CD4-positive, alpha-beta T cell treated with Interleukin-10 for 1 hour (primary cell): Measurements from ENCODE around the gene LNX2.

Experiments
- DNase-seq: peaks from one replicate; pipeline ENCODE4 v3.0.0-alpha.2; 2020

The LNX2 gene

GRCh38 chr13:27605099-27605498, 15.2 kb downstream of the LNX2 start:
- DNase-seq, result no peak

- DNase-seq, result no peak
These were observed 18.5 kb downstream of the LNX2 start for GRCh38 chr13:27601803-27602202.

DNA sequence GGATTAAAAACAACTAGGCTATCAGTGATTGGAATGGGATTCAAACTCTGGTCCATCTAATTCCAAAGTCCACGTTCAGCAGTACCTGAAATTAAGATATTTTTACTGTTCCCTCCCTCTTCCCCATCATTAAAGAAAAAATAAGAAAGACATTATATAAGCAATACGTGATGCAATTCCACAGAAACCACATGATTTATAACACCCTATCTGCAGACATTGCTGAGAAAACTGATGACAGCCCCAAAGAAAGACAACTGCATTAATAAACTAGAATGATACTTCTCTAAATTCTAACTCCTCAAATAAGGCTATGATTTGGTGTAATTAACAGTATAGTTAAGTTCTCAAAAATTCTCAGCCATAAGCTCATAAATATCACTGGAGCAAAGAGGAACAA, 19.1 kb downstream of the LNX2 start:
- DNase-seq, result no peak

DNA sequence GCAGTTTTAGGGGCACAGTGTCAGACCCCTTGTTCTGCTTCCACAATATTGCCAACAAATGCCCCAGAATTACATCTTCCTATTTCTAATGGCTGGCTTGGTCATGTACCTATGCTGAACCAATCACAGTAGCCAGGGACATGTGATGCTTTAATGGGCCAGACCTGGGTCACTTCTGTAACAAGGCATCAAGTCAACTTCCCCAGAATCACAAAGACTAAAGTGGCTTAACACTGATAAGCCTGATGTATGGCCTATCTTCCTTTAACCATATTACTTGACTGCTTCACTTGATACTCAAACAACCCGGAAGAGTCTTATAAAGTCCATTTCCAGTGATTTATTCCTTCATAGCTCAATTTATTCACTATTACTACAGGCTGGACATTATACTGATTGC, 19.6 kb downstream of the LNX2 start:
- DNase-seq, result no peak

DNA sequence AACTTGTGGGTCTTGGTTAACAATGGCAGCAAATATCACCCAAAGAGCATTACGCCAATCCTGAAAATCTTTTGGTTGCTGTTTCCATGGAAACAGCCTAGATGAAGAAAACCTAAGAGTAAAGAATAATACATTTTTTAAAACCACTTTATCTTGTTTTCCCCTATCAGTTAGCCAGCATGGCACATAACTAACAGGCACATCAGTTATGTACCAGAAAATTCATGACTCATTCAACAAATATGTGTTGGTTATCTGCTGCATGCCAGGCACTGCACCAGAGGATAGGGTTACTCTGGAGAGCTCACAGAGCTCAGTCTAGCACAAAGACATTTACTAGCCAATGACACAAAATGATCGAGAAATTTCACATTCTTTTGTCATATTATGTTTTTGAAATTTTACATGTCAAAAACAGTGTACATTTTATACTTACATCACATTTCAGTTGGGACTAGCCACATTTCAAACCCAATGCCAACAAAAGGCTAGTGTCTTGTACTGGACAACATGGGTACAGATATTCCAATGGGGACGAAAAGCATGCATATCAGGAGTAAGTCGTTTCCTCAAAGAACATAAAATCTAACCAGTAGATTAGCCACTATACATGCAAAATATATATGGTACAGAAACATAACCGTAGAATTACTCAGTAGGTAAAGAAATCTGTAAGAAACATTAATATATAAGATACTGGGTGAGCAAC, 20.3 kb downstream of the LNX2 start:
- no peak for DNase-seq

- no peak for DNase-seq
These were observed 21.2 kb downstream of the LNX2 start for GRCh38 chr13:27599096-27599495.

DNA sequence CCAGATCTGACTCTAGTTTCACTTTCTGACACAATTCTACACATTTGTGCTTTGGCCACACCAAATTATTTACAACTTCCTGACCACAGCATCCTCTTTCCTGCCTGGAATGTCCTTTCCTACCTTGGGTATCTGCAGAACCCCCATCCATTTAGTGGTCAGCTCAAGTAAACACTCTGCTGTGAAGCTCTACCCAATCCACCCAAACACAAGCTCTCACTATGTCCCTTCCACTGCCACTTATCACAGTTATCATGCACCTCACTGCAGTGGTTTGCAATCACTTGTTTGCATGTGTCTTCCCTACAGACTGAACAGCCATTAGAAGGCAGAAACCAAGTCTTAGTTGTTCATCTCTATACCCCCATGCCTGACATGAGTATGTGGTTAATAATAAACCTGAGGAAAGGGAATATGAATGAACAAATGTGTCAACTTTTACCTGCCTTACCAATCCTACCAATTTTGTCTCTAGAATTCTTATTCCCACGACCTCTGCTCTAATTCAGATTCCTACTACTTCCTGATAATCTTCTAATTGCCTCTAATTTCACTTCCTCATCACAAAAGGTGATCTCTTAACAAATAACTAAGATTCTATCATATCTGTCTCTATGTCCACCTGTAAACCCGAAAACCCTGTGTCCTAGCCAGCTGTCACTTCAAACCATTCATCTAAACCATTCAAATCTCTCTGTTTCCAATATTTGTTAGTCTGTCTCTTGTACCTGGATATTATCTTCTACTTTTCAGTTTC, 25.1 kb downstream of the LNX2 start:
- DNase-seq, result no peak

DNA sequence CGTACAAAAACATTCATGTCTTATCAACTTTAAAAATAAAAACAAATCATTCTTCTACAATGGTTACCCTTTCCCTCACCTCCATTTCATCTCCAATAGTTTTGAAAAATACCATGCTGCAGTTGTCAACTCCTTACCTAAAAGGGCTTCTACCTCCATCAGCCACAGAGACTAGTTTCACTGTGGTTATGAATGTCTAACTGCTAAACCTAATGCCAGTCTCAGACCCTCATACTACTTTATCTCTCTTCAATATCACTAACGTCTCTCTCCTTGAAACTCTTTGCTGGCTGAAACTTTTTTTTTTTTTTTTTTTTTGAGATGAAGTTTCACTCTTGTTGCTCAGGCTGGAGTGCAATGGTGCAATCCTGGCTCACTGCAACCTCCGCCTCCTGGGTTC, 27.1 kb downstream of the LNX2 start:
- no peak for DNase-seq

DNA sequence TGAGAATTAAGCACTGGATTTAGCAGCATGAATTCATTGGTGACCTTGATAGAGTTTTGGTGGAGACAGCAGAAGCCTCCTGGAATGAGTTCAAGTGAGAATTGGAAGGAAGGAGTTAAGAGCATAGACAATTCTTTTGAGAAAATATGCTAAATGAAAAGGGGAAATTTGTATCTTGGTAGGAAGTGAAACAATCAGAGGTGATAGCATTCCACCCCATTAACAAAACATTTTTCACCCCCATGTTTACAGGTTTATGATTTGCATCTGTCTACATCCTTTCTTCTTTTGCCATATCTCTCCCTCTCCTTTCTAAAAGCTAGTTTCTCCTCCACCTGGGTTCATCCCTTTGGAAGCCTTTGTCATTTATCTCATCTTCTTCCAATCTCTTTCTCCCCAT, 27.5 kb downstream of the LNX2 start:
- no peak for DNase-seq

DNA sequence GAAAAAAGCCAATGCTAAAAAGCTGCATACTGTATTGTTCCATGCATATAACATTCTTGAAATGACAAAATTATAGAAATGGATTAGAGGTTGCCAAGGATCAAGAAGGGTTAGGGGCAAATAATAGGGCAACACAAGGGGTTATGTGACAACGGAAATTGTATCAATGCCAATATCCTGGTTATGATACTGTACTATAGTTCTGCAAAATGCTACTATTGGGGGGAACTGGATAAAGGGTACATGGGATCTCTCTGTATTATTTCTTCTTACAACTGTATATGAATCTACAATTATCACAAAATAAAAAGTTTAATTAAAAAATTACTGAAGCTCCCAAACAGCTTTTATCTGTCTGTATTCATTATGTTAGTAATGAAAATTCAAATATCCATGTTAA, 31.9 kb downstream of the LNX2 start:
- no peak for DNase-seq

DNA sequence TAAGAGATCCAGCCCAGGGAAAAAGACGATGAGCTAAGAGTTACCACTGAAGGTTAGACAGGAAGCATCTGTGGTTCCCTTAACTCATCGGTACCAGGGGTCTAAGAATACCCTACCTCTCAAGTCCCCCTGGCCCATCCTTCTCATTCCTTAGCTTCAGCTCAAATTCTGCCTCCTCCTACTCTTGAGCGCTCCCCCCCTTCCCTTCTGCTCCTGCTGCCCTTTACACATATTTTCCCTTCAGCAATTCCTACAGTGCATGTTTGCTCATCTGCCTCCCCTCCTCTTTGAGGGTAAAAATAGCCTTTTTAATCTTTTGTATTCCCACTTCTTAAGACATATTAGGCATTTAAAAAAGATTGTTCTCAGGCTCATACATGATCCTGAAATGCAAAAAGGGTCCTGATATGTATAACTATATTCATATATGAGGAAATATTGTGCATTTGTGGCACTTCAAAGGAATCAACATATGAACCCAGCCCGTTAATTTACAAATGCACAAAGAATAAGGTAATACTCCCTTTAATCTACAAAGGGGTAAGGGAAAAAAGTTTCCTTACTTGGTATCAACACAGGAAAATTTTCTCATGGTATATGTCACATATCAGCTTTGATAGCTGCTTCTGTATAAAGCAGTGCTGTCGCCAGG, 33.1 kb downstream of the LNX2 start:
- DNase-seq, result no peak

DNA sequence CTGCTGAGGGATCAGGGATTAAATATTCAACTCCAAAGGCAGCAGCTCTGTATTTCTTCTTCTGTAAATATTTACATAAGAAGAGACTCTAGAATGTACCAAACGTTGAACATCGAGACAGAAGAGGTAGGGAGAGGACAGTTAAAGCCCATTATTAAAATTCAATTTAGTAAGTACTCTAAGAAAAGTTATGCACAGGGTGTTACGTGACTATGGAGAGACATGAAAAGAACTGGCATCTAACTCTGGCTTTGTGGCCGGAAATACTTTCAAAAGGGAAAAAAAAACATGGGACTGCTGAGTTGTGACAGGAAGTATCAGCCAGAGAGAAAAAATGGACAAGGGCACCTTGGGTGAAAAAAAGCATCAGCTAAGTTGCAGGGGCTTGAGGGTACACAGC, 36.7 kb downstream of the LNX2 start:
- no peak for DNase-seq

DNA sequence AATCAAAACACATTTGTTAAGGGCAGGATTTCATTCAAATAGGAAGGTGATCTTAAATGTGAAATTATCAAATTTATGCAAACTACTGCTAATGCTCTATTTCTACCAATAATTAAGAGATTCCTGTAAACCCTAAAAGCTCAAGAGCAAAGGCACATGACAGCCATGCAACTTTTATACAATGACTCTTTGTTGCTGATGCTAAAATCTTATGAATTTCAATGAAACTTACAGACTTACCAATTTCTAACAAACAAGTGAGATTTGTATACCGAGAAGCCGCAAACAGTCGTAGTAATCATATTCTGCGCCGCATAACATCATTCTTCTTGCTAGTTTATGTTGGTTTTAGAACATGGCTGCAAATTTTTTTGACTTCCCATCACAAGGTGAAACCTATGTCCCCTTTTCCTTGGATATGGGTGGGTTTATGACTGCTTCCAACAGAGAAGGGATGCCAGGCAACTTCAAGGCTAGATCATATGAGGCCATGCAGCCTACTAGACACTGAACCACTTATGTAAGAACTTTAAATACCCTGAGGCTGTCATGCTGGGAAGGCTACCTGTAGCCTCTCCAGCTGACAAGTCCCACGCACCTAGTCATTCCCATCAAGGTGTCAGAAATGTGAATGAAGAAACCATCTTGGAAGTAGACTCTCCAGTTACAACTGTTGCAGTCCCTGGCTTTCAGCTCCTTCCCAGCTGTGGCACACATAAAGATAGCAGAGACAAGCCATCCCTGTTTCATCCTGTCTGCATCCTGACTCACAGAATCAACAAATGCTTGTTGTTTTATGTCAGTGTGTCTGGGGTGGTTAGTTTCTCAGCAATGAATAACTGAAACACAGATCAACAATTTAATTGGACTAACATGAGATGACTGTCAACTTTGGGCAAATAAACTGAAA, 42.0 kb downstream of the LNX2 start:
- DNase-seq, result no peak

GRCh38 chr13:27574661-27575060, 45.7 kb downstream of the LNX2 start:
- DNase-seq, result no peak

GRCh38 chr13:27573265-27573664, 47.1 kb downstream of the LNX2 start:
- no peak for DNase-seq

- no peak for DNase-seq
These were observed 48.0 kb downstream of the LNX2 start for GRCh38 chr13:27572234-27572901.

DNA sequence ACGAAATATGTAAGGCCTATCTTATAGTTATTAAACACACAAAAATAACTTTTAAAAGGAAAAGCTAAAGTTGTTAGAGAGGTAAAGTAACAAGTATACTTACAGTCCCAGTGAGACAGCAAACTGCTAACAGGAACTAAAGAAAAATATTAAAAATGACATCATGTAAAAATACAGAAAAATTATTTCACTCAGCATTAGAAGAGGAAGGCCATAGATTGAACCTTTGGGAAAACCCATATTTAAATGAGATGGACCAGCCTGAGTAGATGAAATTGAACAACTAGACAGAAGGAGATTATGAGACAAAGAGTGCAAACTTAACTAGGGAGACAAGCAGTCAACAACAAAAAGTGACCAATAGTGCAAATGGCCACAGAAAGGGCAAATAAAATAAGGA, 49.4 kb downstream of the LNX2 start:
- no peak for DNase-seq

DNA sequence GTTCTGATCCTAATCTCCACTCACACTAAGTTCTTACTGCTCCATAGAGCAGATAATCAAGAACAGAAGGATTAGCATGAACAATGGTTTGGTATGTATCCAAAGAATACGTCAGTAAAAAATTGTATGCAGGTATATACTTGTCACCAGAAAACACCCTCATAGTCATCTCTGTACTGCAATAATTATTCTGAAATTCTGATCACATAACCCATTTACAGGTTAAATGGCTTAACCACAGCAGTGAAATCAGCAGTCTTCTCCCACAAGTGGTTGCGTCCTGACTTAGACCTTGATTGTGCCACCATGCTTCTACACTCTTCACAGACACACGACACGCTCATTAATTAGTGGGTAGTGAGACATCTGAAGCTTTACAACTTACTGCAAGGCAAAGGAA, 50.9 kb downstream of the LNX2 start:
- DNase-seq, result no peak

- no peak for DNase-seq
These were observed 54.5 kb downstream of the LNX2 start for GRCh38 chr13:27565818-27566217.

DNA sequence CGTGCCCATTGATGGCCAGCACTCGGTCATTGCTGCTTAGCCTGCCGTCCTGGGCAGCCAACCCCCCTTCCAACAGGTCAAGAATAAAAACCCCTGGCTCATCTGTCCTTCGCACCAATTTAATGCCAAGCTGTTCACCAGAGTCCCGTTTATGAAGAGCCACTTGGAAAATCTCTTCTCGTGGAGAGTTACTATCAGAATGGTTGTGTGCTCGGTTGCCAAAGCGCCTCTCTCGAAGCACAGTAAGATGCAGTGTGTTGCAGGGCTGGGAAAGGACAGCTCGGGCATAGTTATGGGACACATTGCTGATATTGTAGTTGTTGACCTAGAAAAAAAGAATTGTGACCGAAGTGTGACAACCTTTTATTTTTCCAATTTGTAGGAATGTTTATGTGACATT, 57.9 kb downstream of the LNX2 start:
- no peak for DNase-seq

DNA sequence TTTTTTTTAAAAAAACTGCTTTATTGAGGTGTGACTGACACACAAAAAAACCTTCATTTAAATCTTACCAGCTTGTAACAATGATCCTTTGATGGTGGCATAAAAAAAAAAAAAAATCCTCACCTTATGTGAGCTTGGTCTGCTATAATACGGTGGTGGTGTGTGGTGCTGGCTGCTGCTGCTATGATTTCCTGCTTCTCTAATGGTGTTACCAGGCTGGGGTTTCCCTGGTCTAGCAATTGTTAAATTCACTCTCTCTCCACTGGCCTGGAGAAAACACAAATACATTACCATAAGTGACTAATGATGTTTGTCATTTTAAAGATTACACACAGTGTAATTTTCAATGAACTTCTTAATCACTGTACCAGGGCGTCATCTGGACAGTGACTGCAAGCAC, 60.6 kb downstream of the LNX2 start:
- peak; percentile 37 for DNase-seq

DNA sequence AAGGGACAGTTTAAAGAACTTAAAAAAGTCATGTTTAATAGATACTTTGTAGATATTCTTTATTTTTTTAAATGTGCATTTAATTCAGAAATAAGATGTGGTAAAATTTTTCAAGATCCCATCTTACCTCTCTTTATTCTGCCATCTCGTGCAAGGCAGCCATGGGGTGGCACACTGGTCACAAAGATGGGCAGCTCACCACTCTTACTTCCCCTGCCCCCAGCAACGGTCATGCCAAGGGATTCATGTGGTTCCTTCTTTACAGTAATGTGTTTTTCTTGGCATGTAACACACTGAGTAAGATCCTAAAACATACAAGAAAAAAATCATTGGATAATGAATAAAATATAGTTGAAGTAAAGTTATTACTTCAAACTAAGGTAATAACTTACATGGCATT, 64.2 kb downstream of the LNX2 start:
- DNase-seq, result no peak

- no peak for DNase-seq
These were observed 68.8 kb downstream of the LNX2 start for GRCh38 chr13:27551562-27551961.
